ENCODE results near the gene CCNA2. TPM values are rescaled to one million over a fixed set of nuclear protein-coding genes. Genes with fewer than 3 reads are reported as not detected.

Gene CCNA2
- total RNA-seq, 1 experiment from 2014 or later: 105 TPM

DNA sequence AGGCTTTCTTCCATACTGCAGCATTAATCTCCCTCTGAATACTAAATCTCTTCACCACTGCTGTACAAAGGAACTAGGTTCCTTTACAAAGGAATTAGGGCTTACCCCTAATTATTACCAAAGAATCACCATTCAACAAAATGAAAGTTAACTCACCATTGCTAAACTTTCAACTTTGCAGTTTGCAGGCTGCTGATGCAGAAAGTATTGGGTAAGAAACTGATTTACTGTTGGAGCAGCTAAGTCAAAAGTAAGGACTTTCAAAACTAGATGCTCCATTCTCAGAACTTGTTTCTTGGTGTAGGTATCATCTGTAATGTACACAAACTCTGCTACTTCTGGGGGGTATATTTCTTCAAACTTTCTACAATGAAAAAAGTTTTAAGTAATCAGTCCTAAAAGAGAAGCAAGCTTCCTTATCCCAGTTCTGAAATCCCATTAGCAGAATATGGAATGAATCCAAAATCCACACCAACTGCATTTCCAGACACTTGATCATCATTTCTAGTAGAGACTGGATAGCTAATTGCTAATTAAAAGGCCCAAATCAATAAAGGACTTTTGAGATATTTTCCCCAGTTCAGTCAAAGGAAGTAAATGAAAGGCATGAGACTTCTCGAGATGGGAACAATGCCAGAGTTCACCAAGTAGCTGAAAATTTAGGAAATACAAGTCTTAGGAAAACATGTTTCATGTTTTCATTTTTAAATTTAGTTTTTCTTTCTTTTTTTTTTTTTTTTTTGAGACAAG lies 4.3 kb downstream of the CCNA2 start:
- Histone ChIP-seq H3K27ac (ENCODE audit: low read depth, low read length, poor library complexity, severe bottlenecking) (no peak overlapping the region), H3K4me3 (ENCODE audit: low read depth, low read length, poor library complexity, severe bottlenecking) (no peak overlapping the region), H3K9me3 (ENCODE audit: low read depth, low read length, poor library complexity, severe bottlenecking) (no peaks in the 10 kb centered on the region), H3K4me1 (ENCODE audit: insufficient read depth, low read length, poor library complexity, severe bottlenecking) (peaks cover 16% of the 10 kb centered on the region), H3K27me3 (replicated peaks; ENCODE audit: insufficient read depth, low read depth, low read length, poor library complexity) (no peaks in the 10 kb centered on the region), H3K36me3 (ENCODE audit: insufficient read depth, low read length, poor library complexity, severe bottlenecking) (peaks cover 82% of the 10 kb centered on the region)
- ChIA-PET POLR2A (ENCODE audit: low non-redundant PET) (no interaction called here), CTCF (no interaction called here)
- TF ChIP-seq EZH2 (IDR thresholded peaks at IDR 0.05; ENCODE audit: borderline replicate concordance, low read depth, low read length, poor library complexity, severe bottlenecking): no peak
- TF ChIP-seq, protein P1, sequence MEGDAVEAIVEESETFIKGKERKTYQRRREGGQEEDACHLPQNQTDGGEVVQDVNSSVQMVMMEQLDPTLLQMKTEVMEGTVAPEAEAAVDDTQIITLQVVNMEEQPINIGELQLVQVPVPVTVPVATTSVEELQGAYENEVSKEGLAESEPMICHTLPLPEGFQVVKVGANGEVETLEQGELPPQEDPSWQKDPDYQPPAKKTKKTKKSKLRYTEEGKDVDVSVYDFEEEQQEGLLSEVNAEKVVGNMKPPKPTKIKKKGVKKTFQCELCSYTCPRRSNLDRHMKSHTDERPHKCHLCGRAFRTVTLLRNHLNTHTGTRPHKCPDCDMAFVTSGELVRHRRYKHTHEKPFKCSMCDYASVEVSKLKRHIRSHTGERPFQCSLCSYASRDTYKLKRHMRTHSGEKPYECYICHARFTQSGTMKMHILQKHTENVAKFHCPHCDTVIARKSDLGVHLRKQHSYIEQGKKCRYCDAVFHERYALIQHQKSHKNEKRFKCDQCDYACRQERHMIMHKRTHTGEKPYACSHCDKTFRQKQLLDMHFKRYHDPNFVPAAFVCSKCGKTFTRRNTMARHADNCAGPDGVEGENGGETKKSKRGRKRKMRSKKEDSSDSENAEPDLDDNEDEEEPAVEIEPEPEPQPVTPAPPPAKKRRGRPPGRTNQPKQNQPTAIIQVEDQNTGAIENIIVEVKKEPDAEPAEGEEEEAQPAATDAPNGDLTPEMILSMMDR (conservative IDR thresholded peaks at IDR 0.05; ENCODE audit: low read depth, low read length): no peak
- no peak for DNase-seq (ENCODE audit: low spot score)
- intact Hi-C loops (cut with micrococcal nuclease; ENCODE audit: unreplicated experiment): no loop called here
- BruUV-seq (replicated peaks): no TSS peak

GRCh38 chr4:121818215-121818614 lies 5.5 kb downstream of the CCNA2 start:
- no TSS peak for BruUV-seq (replicated peaks)
- H3K4me3 ChIP-seq (ENCODE audit: low read depth, low read length, poor library complexity, severe bottlenecking): no peak overlapping the region
- H3K9me3 ChIP-seq (ENCODE audit: low read depth, low read length, poor library complexity, severe bottlenecking): no peaks in the 10 kb centered on the region
- no peak for DNase-seq (ENCODE audit: low spot score)
- ChIA-PET CTCF (no interaction called here), POLR2A (ENCODE audit: low non-redundant PET) (no interaction called here)
- no peak overlapping the region for H3K27ac ChIP-seq (ENCODE audit: low read depth, low read length, poor library complexity, severe bottlenecking)
- no peak for TF ChIP-seq EZH2 (IDR thresholded peaks at IDR 0.05; ENCODE audit: borderline replicate concordance, low read depth, low read length, poor library complexity, severe bottlenecking)
- TF ChIP-seq, protein P1 (conservative IDR thresholded peaks at IDR 0.05; ENCODE audit: low read depth, low read length): no peak
- intact Hi-C loops (cut with micrococcal nuclease; ENCODE audit: unreplicated experiment): no loop called here
- peaks cover 15% of the 10 kb centered on the region for H3K4me1 ChIP-seq (ENCODE audit: insufficient read depth, low read length, poor library complexity, severe bottlenecking)
- H3K36me3 ChIP-seq (ENCODE audit: insufficient read depth, low read length, poor library complexity, severe bottlenecking): peaks cover 94% of the 10 kb centered on the region
- H3K27me3 ChIP-seq (replicated peaks; ENCODE audit: insufficient read depth, low read depth, low read length, poor library complexity): no peaks in the 10 kb centered on the region

GRCh38 chr4:121817701-121818100 lies 6.0 kb downstream of the CCNA2 start:
- Histone ChIP-seq H3K4me1 (ENCODE audit: insufficient read depth, low read length, poor library complexity, severe bottlenecking) (peaks cover 15% of the 10 kb centered on the region), H3K4me3 (ENCODE audit: low read depth, low read length, poor library complexity, severe bottlenecking) (no peak overlapping the region), H3K27ac (ENCODE audit: low read depth, low read length, poor library complexity, severe bottlenecking) (no peak overlapping the region), H3K36me3 (ENCODE audit: insufficient read depth, low read length, poor library complexity, severe bottlenecking) (peaks cover 99% of the 10 kb centered on the region), H3K9me3 (ENCODE audit: low read depth, low read length, poor library complexity, severe bottlenecking) (no peaks in the 10 kb centered on the region), H3K27me3 (replicated peaks; ENCODE audit: insufficient read depth, low read depth, low read length, poor library complexity) (no peaks in the 10 kb centered on the region)
- BruUV-seq (replicated peaks): no TSS peak
- intact Hi-C loops (cut with micrococcal nuclease; ENCODE audit: unreplicated experiment): no loop called here
- POLR2A ChIA-PET (ENCODE audit: low non-redundant PET): no interaction called here
- CTCF ChIA-PET: no interaction called here
- no peak for DNase-seq (ENCODE audit: low spot score)
- no peak for TF ChIP-seq EZH2 (IDR thresholded peaks at IDR 0.05; ENCODE audit: borderline replicate concordance, low read depth, low read length, poor library complexity, severe bottlenecking)
- TF ChIP-seq, protein P1 (conservative IDR thresholded peaks at IDR 0.05; ENCODE audit: low read depth, low read length): no peak

All from A673 (cell line).